Ovary (tissue), 3 donors: ENCODE measurements around the gene POLR1C.

Experiments used
- CTCF ChIP-seq, 3 donors: fragments of 450-650 bp in 2 of 3; fragments of 200-600 bp in 1 of 3; IDR thresholded peaks; one replicate each; pipeline versions ENCODE4 v1.5.1 to v1.8.0; 2016 to 2022; ENCODE audit warnings: antibody characterized with exemption in 3 of 3, mild to moderate bottlenecking in 1 of 3
- EP300 ChIP-seq: sonication (generic); formaldehyde crosslinking; IDR thresholded peaks from one replicate; pipeline ENCODE4 v1.6.1; 2017; ENCODE audit warnings: antibody characterized with exemption
- POLR2A ChIP-seq: fragments of 450-650 bp; IDR thresholded peaks from one replicate; pipeline ENCODE4 v1.6.1; 2017; ENCODE audit warnings: antibody characterized with exemption, mild to moderate bottlenecking, moderate library complexity
- donor health status: DM: no; HTN: no; CAD: no.

GRCh38 chr6:43502666-43503065, 14.2 kb upstream of the POLR1C start:
- TF ChIP-seq CTCF (IDR thresholded peaks at IDR 0.05) (no peak), EP300 (no peak), POLR2A (no peak)
